HFF-Myc (cell line): ENCODE measurements around the gene PBX3.

ENCODE experiments used
- DNase-seq: peaks from one replicate; pipeline ENCODE4 v3.0.0-alpha.2; 2011; ENCODE audit warnings: low read depth; ENCODE audit errors: extremely low read depth
- H3K4me3 ChIP-seq: replicated peaks from 2 replicates; pipeline ENCODE4 v1.5.1; 2011; ENCODE audit warnings: low read depth, mild to moderate bottlenecking, control low read depth, low read length
- CTCF ChIP-seq: IDR thresholded peaks from 2 replicates; pipeline ENCODE4 v1.5.1; 2012; ENCODE audit warnings: mild to moderate bottlenecking, low read depth, low read length, control low read depth; ENCODE audit errors: missing control alignments

Gene PBX3

GRCh38 chr9:125747053-125747764 lies at the start of gene PBX3:
Gene PBX3, plus strand, starts transcription at chr9:125747373.
- DNase-seq, result no peak
- H3K4me3 ChIP-seq, result peak within 1 kb of the TSS; percentile 81
- no peak for TF ChIP-seq CTCF

- no peak for TF ChIP-seq CTCF
- DNase-seq, result no peak
- no peak overlapping the region for H3K4me3 ChIP-seq
These were observed 47.3 kb upstream of the PBX3 start for GRCh38 chr9:125699870-125700269.

GRCh38 chr9:125700791-125701190 lies 46.4 kb upstream of the PBX3 start:
- H3K4me3 ChIP-seq, result no peak overlapping the region
- TF ChIP-seq CTCF, result no peak
- no peak for DNase-seq

GRCh38 chr9:125701351-125701750 lies 45.8 kb upstream of the PBX3 start:
- no peak overlapping the region for H3K4me3 ChIP-seq
- no peak for TF ChIP-seq CTCF
- no peak for DNase-seq

- TF ChIP-seq CTCF, result no peak
- no peak overlapping the region for H3K4me3 ChIP-seq
- no peak for DNase-seq
These were observed 43.5 kb upstream of the PBX3 start for GRCh38 chr9:125703662-125704061.

- H3K4me3 ChIP-seq, result peak overlapping the region; percentile 90
- no peak for TF ChIP-seq CTCF
- DNase-seq, result no peak
These were observed 41.3 kb upstream of the PBX3 start for GRCh38 chr9:125705893-125706292.
